Fibroblast of villous mesenchyme (primary cell): ENCODE measurements around the gene RNF111. TPM values are rescaled to one million over a fixed set of nuclear protein-coding genes. Genes with fewer than 3 reads are reported as not detected.
"Not testable (repeated sequence)": the region's sequence is repeated elsewhere in the genome, so short reads cannot be mapped to it uniquely, and the experiment has no call there.

ENCODE experiments used
- DNase-seq: peaks from one replicate; pipeline ENCODE4 v3.0.0-alpha.2; 2010; ENCODE audit warnings: low read depth
- H3K4me3 ChIP-seq: 2 replicates; pipeline ENCODE4 v1.5.1; 2011; ENCODE audit warnings: low read depth, mild to moderate bottlenecking, low read length
- total RNA-seq: library from RNA; depleted of rRNA; stranded (reverse); fragments of >200 nt; gene quantifications from 2 replicates; pipeline ENCODE4 v1.2.3, GENCODE V29; 2012
- TF ChIP-seq, protein P1 (sequence below): IDR thresholded peaks from 2 replicates; pipeline ENCODE4 v1.5.1; 2012; ENCODE audit warnings: low read depth, mild to moderate bottlenecking, low read length; ENCODE audit not compliant: insufficient read depth

RNF111 gene
- total RNA-seq, 1 donor: 35.0 TPM

DNA sequence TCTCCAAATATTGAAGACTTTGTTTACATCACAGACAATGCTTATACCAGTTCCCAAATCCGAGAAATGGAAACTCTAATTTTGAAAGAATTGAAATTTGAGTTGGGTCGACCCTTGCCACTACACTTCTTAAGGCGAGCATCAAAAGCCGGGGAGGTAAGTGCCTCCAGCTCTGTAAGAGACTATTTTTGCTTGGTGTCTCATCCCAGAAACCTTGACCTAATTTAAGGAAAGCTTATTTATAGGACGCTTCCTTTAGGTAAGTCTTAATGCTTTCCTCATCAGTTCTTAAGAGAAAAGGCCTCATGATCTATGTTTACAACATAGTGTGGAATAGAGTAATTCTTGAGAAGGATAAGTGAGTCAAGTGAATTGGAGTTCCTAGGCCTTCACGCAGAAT, 129.3 kb downstream of the RNF111 start:
- TF ChIP-seq, protein P1, sequence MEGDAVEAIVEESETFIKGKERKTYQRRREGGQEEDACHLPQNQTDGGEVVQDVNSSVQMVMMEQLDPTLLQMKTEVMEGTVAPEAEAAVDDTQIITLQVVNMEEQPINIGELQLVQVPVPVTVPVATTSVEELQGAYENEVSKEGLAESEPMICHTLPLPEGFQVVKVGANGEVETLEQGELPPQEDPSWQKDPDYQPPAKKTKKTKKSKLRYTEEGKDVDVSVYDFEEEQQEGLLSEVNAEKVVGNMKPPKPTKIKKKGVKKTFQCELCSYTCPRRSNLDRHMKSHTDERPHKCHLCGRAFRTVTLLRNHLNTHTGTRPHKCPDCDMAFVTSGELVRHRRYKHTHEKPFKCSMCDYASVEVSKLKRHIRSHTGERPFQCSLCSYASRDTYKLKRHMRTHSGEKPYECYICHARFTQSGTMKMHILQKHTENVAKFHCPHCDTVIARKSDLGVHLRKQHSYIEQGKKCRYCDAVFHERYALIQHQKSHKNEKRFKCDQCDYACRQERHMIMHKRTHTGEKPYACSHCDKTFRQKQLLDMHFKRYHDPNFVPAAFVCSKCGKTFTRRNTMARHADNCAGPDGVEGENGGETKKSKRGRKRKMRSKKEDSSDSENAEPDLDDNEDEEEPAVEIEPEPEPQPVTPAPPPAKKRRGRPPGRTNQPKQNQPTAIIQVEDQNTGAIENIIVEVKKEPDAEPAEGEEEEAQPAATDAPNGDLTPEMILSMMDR: no peak
- no peak overlapping the region for H3K4me3 ChIP-seq
- no peak for DNase-seq

DNA sequence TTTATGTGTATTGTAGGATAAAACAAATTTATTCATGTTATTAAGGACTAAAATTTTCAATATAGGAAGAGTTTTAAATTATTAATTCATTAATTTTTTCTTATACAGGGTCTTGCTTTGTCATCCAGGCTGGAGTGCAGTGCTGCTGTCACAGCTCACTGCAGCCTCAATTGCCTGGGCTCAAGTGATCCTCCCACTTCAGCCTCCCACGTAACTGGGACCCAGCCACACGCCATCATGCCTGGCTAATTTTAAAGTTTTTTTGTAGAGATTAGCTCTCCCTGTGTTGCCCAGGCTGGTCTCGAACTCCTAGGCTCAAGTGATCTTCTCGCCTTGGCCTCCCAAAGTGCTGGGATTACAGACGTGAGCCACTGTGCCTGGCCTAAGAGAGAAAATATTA, 132.2 kb downstream of the RNF111 start:
- no peak overlapping the region for H3K4me3 ChIP-seq
- DNase-seq: no peak
- TF ChIP-seq, protein P1: no peak

DNA sequence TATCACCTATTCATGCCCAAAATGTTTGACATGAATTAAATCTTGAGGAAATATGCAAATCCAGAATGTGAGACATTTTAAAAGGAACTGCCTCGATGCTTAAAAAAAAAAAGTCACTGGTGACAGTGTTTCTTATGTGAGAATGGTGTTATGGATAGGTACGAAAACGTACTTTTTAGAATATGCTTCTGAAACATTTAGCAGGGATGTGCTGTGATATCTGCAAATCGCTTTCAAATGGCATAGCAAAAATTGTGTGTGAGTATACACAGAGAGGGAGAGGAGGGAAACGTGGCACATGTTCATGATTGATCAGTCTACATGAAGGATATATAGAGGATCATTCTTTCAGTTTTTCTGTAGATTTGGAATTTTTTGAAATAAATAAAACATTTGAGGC, 133.5 kb downstream of the RNF111 start:
- H3K4me3 ChIP-seq: no peak overlapping the region
- DNase-seq: no peak
- TF ChIP-seq, protein P1: no peak

DNA sequence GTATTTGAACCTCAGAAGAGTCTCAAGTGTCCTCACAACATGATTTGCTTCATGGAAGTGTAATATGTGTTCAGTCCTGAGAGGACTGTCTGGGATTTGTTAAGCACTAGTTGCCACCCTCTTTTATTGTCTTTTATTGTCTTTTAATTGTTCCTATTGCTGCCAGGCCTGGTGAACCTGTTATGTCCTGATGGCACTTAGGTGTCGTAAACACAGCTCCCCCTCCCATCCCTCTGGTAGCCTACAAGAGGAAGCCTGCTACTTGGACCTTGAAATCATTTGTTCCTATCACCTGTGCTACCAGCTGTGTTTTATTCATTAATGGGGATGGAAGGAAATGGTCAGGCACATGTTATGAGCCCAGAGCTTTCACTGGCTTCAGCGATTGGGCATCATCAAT, 136.8 kb downstream of the RNF111 start:
- TF ChIP-seq, protein P1: no peak
- no peak for DNase-seq
- H3K4me3 ChIP-seq: no peak overlapping the region

DNA sequence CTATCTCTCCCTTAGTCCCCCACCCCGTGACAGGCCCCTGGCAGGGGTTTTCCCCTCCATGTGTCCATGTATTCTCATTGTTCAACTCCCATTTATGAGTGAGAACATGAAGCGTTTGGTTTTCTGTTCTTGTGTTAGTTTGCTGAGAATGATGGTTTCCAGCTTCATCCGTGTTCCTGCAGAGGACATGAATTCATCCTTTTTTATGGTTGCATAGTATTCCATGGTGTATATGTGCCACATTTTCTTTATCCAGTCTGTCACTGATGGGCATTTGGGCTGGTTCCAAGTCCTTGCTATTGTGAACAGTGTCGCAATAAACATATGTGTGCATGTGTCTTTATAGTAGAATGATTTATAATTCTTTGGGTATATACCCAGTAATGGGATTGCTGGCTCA, 138.2 kb downstream of the RNF111 start:
- not testable (repeated sequence) for H3K4me3 ChIP-seq, DNase-seq

DNA sequence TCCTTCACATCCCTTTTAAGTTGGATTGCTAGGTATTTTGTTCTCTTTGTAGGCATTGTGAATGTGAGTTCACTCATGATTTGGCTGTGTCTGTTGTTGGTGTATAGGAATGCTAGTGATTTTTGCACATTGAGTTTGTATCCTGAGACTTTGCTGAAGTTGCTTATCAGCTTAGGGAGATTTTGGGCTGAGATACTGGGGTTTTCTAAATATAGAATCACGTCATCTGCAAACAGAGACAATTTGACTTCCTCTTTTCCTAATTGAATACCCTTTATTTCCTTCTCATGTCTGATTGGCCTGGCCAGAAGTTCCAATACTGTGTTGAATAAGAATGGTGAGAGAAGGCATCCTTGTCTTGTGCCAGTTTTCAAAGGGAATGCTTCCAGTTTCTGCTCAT, 139.8 kb downstream of the RNF111 start:
- H3K4me3 ChIP-seq, DNase-seq: not testable (repeated sequence)

DNA sequence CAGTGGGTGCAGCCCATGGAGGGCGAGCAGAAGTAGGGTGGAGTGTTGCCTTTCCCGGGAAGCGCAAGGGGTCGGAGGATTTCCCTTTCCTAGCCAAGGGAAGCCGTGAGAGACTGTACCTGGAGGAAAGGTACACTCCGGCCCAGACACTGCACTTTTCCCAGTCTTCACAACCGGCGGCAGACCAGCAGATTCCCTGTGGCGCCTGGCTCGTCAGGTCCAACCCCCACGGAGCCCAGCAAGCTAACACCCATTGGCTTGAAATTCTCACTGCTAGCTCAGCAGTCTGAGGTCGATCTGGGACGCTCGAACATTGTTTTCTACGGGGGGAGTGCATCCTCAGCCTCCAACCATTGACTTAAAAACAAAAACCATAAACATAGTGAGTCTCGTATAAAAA, 144.0 kb downstream of the RNF111 start:
- DNase-seq: no peak
- no peak overlapping the region for H3K4me3 ChIP-seq
- TF ChIP-seq, protein P1: no peak

DNA sequence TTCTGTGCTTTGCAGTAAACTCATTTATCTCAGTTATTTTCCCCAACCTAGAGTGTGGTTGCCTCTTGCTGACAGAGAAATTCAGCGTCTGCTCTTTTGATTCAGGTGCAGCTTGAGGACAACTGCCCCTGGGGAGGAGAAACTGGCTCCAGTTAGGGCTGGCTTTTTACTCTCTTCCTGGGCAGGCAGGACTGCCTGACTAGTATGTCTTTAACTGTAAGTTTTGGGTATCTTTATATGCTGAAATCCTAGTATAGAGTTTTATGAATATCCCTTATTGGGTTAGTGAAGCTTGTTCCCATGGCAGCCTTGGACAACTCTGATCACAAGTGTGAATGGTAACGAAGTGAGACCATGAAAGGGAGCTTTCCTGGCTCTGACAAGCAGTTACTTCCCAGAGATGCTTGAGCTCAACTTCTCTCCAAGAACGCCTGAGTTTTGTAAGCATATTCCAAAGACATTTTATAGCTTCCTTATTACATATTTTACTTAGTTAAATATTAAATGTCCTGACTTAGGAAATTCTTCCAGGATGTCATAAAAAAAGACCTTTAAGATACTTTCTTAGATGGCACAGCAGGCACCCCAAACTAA, 144.6 kb downstream of the RNF111 start:
- no peak for DNase-seq
- H3K4me3 ChIP-seq: no peak overlapping the region
- TF ChIP-seq, protein P1: no peak
